GM12873 (cell line): ENCODE results near the gene CSNK2A1.

Experiments
- TF ChIP-seq, protein P1 (sequence below): IDR thresholded peaks from 2 replicates; pipeline ENCODE4 v1.5.1; 2012; ENCODE audit warnings: low read depth, mild to moderate bottlenecking, moderate library complexity, low read length, control low read depth; ENCODE audit not compliant: insufficient read depth; ENCODE audit errors: missing control alignments

CSNK2A1 gene

DNA sequence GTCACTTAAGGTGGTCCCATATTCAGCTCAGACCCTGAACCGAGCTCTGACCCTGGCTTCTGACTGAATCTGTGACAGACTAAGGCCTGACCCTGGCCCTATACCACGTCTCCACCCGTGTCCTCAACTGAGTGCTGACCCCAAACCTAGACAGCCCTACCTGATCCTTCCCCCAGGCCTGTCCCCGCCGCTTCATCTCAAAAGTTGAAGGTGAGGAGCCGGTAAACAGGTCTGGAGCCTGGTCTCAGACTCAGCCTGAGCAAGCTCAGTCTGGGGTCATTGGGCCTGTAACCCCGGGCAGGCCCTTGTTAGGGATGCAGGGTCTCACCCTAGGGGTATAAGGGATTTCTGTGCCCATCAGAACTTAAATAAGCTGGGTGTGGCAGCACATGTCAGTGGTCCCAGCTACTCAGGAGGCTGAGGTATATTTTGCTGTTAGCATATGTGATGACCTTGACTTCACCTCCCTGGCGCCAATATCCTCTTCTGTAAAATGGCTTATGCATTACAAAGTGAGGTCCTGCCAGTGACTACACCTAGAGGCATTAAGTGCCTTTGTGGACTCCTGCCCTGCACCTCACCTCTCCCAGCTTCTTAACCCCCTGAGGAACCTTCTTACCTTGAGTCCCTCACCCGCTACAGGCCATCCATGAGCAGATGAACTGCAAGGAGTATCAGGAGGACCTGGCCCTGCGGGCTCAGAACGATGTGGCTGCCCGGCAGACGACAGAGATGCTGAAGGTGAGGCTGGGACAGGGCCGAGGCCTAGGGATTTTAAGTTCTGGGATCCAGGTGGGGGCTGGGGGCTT lies 115.5 kb downstream of the CSNK2A1 start:
- TF ChIP-seq, protein P1, sequence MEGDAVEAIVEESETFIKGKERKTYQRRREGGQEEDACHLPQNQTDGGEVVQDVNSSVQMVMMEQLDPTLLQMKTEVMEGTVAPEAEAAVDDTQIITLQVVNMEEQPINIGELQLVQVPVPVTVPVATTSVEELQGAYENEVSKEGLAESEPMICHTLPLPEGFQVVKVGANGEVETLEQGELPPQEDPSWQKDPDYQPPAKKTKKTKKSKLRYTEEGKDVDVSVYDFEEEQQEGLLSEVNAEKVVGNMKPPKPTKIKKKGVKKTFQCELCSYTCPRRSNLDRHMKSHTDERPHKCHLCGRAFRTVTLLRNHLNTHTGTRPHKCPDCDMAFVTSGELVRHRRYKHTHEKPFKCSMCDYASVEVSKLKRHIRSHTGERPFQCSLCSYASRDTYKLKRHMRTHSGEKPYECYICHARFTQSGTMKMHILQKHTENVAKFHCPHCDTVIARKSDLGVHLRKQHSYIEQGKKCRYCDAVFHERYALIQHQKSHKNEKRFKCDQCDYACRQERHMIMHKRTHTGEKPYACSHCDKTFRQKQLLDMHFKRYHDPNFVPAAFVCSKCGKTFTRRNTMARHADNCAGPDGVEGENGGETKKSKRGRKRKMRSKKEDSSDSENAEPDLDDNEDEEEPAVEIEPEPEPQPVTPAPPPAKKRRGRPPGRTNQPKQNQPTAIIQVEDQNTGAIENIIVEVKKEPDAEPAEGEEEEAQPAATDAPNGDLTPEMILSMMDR, result no peak

DNA sequence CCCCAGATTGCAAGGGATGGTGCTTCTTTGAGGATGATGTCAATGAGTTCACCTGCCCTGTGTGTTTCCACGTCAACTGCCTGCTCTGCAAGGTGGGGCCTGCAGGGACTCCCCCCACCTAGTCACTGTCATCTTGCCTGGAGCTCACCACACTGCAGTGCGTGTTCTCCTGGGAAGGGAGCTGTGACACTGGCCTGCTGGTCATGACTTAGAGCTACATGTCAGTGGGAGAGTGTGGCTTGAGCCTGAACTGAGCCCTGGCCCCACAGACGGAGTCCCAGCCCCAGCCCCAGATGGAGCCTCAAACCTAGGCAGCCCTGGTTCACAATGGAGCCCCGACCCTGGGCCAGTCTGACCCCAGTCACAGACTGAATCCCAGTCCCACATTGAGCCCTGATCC lies 116.2 kb downstream of the CSNK2A1 start:
- TF ChIP-seq, protein P1, result no peak

DNA sequence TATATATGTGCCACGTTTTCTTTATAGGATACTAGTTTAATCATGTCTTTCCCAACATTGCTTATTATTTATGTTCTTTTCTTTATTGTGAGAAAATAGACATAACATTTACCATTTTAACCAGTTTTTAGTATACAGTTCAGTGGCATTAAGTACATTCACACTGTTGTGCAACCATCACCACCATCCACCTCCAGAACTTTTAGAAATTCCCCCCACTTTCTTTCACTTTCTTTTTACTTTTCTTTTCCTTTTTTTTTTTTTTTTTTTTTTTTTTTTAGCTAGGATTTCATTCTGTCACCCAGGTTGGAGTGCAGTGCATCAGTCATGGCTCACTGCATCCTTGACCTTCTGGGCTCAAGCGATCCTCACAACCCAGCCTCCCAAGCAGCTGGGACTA lies 117.0 kb downstream of the CSNK2A1 start:
- TF ChIP-seq, protein P1, result no peak
